ENCODE measurements around the gene AATF.
A peak's percentile ranks its signal among the peaks of the same experiment; 100 is the strongest.
"Not testable (repeated sequence)": the region's sequence is repeated elsewhere in the genome, so short reads cannot be mapped to it uniquely, and the experiment has no call there.

AATF gene

DNA sequence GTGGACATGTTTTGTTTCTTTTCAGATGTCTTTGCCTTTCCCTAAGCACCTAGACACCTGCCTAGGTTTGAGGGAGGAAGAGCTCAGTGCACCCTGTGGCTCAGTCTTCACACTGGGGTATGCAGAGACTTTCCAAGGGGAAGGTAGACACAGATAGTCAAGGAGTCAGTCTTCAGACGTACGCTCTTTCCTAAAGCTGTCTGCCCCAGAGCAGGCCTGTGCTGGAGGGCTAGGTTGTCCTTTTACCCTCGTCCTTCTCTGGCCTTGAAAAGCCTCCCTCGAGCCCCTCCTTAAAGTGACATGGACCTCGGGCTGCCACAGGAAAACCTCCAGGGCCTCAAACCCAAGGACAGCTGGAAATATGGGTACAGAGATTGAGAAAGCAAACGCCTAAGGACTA is 103.7 kb downstream of the AATF start:
- DNase-seq, result no peak

DNA sequence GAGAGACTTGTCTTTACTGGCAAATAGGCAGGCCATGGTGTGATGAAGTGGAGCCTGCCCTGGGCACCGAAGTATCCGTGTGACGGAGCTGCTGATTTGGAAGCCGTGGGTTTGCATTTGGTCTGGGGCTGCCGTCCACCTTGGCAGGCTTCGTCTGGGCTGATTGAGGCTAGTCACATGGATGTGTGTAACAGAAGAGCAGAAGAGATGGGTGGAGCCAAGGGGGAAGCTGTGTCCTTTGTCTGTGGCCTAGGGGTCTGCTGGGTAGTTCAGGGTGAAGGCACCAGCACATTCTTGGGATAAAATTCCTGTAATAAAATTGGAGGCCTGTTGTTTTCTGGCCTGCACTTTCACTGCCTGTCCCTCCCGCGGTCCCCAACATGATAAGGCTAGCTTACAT is 106.1 kb downstream of the AATF start:
- DNase-seq, result no peak

DNA sequence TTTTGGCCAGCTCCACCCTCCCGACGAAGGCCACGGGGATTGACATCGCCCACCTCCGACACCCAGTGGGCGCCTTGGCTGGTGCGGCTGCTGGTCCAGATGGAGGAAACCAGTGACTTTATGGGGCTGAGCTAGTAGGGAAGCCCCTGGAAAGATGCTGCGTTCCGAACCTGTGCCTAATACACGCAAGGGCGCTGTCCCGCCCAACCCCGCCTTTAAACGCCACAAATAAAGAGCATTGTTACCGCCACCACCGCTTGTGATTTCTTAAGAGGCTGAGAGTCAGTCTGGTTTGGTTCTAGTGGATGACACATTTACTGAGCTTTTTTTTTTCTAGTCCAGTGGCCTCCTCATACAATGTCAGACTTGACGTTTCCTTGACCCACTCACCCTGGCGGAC is 107.9 kb downstream of the AATF start:
- no peak for DNase-seq

DNA sequence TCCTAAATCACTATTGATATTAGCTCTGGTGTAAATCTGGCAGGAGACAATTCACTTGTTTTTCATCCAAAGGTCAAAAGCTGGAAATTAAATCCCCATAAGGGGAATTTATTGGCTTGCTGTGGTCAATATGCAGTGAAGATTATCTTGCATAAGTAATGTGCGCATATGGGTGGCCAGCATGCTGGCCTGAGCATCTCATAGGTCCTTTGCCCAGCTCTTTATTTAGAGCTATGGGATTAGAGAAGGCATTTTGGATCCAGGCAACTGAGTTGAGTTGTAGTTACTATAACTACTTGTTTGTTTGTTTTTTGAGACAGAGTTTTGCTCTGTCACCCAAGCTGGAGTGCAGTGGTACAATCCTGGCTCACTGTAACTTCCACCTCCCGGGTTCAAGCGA is 110.7 kb downstream of the AATF start:
- no peak for DNase-seq

DNA sequence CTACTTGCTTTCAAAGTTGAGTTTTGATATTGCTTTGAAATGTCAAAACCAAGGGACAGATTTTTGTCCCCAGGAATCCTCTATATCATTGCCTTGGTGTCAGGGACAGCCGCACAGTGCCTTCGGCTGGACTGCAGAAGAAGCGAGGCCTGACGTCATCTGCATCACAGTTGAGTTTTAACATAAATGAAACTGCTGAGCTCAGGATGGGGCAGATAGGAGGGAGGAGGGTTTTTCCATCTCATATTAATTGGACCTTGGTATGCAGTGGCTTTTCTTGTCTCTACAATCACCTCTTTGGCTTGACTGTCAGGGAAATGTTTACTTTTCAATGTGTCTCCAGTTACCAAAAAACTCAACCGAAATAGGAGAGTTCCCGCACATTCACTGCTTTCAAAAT is 111.3 kb downstream of the AATF start:
- DNase-seq, result no peak

DNA sequence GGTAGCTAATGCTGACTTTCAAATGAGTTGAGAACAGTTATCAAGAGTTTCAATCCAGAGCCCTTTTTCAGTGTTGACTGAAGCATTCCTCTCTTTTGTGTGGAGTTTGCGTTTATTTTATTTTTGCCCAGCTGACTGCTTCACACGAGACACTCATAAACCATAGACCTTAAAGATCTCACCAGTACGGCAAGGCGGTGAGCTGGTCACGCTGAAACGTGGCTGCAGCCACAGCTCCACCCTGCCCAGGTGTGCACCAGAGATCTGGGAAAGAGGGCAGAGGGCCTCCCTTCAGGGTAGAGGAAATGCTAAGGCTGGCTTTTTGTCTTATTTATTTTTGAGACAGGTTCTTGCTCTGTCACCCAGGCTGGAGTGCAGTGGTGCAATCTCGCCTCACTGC is 112.2 kb downstream of the AATF start:
- DNase-seq, result no peak

DNA sequence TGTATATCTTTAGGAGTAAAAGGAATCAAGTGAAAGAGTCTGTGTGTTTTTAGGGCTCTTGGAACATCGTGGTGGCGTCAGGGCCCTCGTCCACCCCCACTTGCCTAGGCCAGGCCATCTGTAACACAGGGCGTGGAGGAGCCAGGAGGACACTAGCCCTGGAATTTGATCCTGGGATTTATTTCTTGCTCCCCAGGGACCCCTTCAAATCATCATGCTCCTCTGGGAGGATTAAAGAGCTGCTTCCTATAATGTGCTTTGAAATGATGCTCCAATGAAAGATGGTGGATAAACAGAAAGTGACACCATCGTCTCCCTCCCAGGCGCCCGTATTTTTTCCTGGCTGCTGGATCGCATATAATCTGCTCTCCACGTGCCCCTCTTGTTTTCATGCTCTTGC is 113.3 kb downstream of the AATF start:
- no peak for DNase-seq

DNA sequence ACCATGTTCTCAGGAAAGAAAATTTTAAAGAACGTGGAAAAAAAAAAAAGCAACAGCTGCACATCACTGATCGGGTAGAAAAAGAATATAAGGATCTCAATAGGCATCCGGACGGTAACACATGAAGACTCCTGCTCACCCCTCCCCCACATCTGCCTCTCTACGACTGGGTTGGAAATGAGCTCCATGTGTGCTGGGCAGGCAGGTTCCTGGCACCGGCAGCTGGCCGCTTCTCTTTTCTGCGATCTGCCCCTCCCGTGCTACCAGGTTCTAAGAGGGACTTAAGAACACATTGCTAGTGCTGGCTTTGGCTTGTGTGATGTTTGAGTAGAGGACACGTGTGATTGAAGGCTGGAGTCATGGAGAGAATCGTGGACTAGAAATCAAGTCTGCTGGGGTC is 115.5 kb downstream of the AATF start:
- DNase-seq, result no peak

DNA sequence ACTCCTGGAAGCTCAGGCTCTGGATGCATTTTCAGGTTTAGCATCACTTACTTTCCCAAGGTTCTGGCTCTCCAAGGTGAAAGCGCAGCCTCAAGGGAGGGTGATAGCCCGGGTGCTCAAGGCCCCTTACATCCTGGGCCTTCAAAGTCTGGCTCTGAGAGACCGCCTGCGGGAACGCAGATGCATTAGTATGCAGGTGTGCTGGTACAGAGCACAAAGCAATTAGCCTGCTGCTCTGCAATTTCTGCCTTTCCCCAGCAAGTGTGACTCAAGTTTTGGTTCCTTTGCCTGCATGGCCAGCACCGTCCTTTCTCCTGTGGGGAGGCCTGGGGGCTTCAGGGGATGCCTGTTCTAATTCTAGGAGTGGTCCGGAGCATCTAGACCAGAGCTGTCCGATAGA is 116.2 kb downstream of the AATF start:
- DNase-seq, result no peak

DNA sequence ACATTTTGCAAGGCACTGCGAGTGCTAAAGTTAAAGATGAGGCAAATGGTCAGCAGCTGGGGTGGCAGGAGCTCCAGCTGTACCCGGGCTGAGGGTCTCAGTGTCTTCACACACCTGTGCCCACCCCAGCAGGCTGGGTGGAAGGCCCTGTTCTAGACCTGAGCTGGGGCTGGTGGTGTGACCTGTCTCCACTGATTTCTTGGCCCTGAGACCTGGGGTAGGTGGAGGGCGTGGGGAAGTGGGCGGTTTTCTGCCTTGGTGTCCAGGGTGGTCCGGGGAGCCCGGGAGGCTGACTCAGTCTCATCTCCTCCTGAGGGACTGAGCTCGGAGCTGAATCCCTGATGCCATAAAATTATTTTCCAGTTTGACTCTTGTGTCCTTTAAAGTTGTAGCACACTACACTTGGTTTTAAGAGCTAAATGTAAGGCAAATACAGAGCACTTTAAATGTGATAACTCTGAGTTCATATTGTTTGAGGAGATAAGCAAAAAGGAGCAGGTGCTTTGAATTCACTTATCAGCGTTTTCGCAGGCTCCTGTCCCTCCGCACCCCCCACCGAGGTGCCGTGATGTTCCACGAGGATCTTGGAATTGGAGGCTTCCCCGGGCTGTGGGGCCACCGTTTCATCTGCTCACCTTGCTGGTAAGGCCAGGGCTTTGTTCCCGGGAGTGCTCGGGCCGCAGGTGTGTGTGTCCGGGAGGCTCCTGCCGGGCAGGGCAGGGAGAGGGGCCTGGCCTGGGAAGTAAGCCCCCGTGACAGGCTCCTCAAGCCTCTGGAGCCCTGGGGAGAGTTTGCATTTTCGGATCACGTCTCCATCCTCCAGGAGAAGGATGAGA is 117.0 kb downstream of the AATF start:
- DNase-seq, result no peak

DNA sequence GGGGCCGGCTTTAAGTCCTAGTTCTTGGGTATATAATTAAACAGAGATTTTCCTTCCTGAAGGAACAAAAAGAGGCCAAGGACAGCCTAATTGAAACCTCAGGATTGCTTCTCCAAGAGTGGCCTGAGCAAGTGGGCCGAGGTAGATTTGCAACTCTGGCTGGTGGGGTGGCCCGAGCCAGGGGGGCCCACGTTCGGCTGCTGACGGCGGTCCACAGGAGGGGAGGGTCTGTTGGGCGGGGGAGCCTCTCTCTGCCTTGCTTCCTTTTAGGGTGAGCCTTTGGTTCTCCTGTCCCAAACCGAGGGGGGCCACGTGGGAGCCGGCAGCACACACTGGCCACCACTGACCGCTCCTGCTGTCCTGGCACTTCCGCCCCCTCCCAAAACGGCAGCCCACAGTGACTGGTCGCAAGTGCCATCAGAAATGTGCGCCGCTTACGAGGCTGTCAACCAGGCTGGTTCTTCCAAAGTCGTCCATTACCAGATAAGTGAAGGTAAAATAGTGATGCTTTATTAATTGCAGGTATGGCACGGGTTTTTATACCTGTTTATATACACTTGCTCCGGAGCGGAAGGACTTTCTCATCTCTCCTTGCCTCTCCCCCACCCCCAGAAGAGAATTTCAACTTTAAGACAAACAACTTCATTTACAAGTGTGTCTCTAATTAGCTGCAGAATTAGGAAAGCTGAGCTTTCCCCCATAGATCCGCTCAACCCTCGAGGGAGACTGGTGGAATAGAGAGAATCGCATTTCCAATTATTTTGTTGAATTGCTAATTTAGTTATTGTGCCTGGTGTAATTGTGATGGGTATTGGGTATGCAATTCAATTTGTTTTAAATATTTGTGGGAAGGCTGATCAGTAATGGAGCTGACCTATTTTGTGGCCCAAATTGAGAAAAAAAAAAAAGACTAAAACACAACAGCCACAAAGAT is 117.8 kb downstream of the AATF start:
- DNase-seq, result no peak

DNA sequence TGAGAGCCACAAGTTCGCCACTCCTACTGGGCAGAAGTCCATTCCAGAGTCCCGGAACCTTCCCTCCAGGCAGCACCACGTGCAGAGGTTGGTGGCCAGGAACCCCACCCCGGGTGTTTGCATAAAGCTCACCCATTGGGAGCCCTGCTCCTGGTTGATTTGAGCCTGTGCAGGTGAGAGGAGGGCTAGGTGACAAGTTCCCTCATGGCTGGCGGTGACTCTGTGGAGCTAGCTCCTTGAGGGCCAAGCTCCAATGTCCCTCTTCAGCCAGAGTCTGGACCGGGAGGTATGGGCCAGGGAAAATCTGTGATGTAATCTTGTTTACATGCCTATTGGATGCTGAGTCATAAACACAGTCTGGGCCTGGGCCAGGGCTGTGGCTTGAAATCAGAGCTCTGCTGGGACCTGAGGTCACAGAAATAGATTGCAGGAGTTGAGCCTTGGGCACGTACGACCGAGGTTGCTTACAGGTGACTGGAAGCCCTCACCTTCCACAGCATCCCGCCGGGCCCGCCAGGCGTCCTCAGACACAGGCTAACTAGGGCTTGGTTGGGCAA is 118.9 kb downstream of the AATF start:
- DNase-seq, result peak; percentile 13

DNA sequence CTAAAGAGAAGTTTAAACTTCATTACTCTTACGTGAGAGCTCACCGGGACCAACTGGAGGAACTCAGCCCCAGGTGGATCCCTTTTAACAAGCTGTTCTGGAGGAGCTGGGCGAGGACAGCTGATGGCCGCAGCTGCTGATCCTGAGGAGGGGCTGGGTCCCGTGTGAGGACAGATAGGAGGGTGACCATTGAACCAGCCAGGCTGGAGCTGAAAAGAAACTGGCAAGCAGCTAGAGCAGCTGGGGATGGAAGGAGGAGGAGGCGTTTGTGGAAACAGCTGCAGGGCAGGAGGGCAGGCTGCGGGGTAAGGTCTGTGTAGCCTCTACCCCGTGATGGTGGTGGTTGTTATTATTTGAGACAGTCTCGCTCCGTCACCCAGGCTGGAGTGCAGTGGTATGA is 119.5 kb downstream of the AATF start:
- DNase-seq, result no peak

DNA sequence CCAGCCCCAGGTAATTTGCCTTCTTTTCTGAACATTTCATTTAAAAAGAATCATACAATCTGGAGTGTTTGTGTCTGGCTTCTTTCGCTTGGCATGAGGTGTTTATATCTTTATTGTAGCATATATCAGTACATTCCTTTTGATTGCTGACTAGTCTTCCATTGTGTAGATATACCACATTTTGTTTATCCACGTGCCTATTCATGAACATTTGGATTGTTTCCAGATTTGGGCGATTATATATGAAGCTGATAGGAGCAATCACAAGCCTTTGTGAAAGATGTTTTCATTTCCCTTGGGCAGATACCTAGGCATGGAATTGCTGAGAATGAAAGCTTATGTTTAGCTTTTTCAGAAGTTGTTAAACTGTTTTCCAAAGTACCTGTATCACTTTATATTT is 120.3 kb downstream of the AATF start:
- no peak for DNase-seq

DNA sequence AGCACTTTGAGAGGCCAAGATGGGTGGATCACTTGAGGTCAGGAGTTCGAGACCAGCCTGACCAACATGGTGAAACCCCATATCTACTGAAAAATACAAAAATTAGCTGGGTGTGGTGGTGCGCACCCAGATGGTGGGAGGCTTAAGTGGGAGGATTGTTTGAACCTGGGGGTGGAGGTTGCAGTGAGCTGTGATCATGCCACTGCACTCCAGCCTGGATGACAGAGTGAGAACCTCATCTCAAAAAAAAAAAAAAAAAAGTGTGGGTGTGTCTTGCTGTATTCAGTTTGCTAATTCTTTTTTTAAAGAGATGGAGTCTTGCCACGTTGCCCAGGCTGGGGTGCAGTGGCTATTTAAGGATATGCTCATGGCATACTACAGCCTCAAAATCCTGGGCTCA is 124.7 kb downstream of the AATF start:
- DNase-seq, result not testable (repeated sequence)

DNA sequence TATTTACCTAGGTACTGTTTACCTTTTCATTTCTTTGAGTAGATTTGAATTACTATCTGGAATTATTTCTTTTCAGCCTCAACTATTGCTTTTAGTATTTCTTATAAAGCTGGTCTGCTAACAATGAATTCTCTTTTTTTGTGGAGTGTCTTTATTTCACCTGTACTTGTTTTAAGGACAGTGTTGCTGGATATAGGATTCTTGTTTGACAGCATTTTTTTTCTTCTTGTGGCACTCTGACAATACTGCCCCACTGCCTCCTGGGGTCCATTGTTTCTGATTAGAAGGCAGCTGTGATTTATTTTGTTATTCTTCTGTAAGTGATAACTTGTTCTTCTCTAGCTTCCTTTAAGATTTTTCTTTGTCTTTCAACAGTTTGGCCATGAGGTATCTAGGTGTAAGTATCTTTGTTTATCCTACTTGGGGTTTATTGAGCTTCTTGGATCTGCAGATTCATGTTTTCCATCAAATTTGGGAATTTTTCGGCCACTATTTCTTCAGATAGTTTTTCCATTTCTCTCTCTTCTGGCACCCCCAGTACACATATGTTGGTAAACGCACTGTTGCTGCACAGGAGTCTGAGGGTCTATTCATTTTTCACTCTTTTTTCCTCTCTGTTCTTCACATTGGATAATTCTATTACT is 130.4 kb downstream of the AATF start:
- DNase-seq, result no peak

DNA sequence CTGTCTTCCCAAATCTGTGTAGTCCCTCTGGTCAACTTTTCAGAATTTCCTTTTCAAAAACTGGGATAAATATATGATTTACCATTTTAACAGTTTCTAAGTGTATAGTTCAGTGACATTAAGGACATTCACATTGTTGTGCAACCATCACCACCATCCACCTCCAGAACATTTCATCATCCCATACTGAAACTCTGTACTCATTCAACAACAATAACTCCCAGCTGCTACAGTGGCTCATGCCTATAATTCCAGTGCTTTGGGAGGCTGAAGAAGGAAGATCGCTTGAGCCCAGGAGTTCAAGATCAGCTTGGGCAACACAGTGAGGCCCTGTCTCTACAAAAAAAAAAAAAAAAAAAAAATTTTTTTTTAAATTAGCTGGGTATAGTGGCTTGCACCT is 131.0 kb downstream of the AATF start:
- no peak for DNase-seq

DNA sequence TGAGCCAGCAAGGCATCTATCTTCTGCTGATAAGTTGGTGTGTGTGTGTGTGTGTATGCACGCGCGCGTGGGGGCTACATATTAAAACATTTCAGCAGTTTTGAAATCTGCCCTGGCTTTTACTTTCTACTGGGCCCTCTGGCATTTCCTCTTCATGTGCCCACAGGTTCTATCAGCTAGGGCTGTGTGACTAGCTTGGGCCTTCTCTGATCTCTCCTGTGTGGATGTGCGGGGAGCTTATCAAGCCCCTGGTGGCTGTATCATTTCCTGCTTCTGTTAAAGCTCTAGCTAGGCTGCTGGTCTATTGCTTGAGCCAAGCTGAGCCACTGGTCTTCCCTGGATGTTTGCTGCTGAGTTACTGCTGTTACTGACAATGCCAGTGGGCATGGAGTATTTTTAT is 132.5 kb downstream of the AATF start:
- DNase-seq, result no peak

DNA sequence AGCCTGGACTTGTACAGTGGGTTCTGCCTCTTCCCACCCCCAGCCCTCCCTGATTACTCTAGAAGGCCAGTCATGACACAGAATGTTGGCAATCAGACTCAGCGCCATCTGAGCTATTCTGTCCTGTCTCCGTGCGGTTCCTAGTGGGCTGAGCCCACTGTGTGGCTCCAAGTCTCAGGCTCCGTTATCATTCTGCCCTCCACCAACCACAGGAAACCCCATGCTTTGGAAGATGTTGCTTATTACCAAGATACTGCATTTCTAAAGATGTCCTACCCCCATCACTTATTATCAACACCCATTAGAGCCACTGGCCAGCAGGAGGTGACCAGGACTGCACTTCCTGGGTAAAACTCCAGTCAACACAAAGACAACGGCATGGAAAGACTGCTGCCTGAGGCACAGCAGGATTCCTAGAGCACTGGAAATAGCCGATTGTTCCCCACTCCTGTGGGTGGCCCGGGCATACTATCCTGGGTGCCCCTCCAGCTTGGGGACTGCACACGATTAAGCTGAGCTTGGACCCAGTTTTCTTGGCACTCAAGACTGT is 133.6 kb downstream of the AATF start:
- DNase-seq, result no peak

DNA sequence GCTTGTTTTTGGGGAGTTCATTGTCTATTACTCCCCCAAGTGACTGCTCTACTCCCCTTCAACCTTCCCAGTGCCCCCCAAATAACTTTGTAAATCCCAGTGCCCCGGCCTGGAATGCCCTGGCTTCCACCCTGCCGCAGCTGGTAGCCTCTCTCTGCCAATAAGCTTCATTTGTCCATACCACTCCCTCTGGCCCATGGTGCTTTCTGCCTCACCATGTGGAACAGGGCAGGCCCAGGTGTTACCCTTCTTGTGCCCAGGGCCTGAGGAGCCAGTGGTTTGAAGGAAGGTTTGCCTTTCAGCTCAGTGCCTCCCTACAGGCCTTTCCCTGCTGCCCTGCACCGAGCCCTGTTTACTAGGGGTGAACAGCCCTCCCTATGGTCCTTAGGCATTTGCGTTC is 134.2 kb downstream of the AATF start:
- DNase-seq, result no peak

DNA sequence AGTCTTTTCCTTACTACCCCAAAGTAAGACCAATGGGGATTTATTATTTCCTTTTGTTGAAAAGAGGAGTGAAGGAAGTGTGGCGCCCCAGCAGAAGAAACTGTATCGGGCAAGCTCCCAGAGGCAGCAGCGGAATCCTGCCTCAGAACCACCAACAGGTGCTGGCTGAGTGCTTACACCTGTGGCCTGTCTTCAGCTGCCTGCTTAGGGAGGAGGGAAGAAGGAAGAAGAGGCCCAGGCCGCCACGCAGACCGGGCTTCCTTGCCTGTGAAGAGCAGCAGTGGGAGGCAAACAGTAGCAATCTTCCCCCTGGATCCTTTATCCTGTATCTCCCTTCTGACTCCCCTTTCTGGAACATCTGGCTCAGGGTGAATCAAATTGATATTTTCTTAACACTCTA is 134.7 kb downstream of the AATF start:
- DNase-seq, result no peak

DNA sequence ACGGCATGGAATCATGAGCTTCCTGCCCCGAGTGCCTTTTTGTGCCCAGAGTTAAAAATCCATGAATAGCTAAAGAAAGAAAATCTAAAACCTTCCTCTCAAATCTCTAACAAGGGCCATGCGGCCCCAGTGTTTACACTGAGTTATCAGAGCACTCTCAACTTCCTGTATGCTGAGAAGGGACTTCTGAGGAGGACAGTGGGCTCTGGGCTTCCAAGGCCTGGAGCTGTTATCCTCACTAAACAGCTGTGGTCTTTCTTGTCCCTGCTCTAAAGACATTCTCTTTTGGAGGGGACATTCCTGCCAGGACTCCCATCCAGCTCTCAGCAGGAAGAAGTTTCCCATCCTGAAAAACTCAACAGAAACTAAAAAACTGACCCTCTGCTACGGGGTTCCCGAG is 135.6 kb downstream of the AATF start:
- DNase-seq, result no peak

DNA sequence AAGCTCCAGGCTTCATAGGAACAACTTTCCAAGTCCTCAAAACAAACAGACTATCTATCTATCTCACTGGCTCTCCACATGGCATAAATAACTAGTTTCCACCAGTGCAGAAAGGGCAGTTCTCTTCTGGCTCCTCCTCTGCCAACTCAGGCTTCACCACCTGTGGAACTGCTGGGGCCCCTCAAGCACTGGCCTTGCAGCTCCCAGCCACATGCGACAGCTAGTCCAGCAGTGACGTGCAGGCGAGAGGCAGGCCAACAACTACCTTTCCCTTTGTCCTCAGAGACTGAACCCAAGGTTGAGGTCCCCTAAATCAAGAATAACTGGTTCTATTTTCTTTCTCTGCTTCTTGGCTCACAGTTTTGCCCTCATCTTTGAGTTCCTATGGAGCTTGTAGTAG is 137.6 kb downstream of the AATF start:
- no peak for DNase-seq

All from NCI-H2029 treated with DMSO at 0.1 percent for 48 hours (cell line).